Ovary (tissue), 3 donors: ENCODE measurements around the gene DUOXA2.

Experiments used
- CTCF ChIP-seq, 3 donors: fragments of 450-650 bp in 2 of 3; fragments of 200-600 bp in 1 of 3; IDR thresholded peaks; one replicate each; pipeline versions ENCODE4 v1.5.1 to v1.8.0; 2016 to 2022; ENCODE audit warnings: antibody characterized with exemption in 3 of 3, mild to moderate bottlenecking in 1 of 3
- EP300 ChIP-seq: sonication (generic); formaldehyde crosslinking; IDR thresholded peaks from one replicate; pipeline ENCODE4 v1.6.1; 2017; ENCODE audit warnings: antibody characterized with exemption
- donor health status: DM: no; HTN: no; CAD: no.

GRCh38 chr15:45122719-45123118 lies 8.6 kb downstream of the DUOXA2 start:
- TF ChIP-seq CTCF (IDR thresholded peaks at IDR 0.05) (no peak), EP300 (no peak)
